ENCODE data around the gene PAX5. TPM values are rescaled to one million over a fixed set of nuclear protein-coding genes. Genes with fewer than 3 reads are reported as not detected.
"Not testable (repeated sequence)": the region's sequence is repeated elsewhere in the genome, so short reads cannot be mapped to it uniquely, and the experiment has no call there.

The PAX5 gene
- total RNA-seq, 2 donors from 2014 or later = 0.52 TPM; not detected in 1

- Histone ChIP-seq H3K4me1 (peaks cover 30% of the 10 kb centered on the region), H3K27me3 (no peaks in the 10 kb centered on the region), H3K36me3 (replicated peaks in 1 of 2; ENCODE audit: insufficient read depth in 1 of 2, low read depth in 2 of 2) (no peaks in the 10 kb centered on the region), H3K9me3 (no peaks in the 10 kb centered on the region), H3K27ac (peak overlapping the region; percentile 83 to 94 (median 90)), H3K4me3 (peak overlapping the region; percentile 69 to 92)
- TF ChIP-seq CTCF (IDR thresholded peaks at IDR 0.05) (peak in 1 of 7 experiments; percentile 6), POLR2A (IDR thresholded peaks at IDR 0.05) (peak; percentile 80 to 96 (median 95))
- DNase-seq = peak; percentile 94 to 96 (median 96)
- ATAC-seq = peak; percentile 98
- intact Hi-C loops (cut with DNase I) = no loop called here
- WGBS, 2 donors = 2 to 3% methylated on average over 42 to 63 of the region's 63 CpGs
Observed at GRCh38 chr9:37079370-37080164, 45.5 kb upstream of the PAX5 start.

- H3K9me3 ChIP-seq; H3K27me3 ChIP-seq; DNase-seq; H3K4me1 ChIP-seq; H3K4me3 ChIP-seq; H3K27ac ChIP-seq; H3K36me3 ChIP-seq (replicated peaks in 1 of 2; ENCODE audit: insufficient read depth in 1 of 2, low read depth in 2 of 2); intact Hi-C loops (cut with DNase I); ATAC-seq: not testable (repeated sequence)
- 59 to 80% methylated on average over 4 of the region's 4 CpGs for WGBS, 2 donors
Observed at GRCh38 chr9:37074790-37075189, 40.7 kb upstream of the PAX5 start.

GRCh38 chr9:37066139-37066725 is 32.2 kb upstream of the PAX5 start:
- intact Hi-C loops (cut with DNase I) = no loop called here
- 28 to 34% methylated on average over 3 of the region's 3 CpGs for WGBS, 2 donors

GRCh38 chr9:37062336-37062735 is 28.3 kb upstream of the PAX5 start:
- WGBS, 2 donors = 73 to 81% methylated on average over 4 of the region's 4 CpGs
- intact Hi-C loops (cut with DNase I) = no loop called here

More at GRCh38 chr9:37066139-37066725, 32.2 kb upstream of the PAX5 start:
- ATAC-seq = no peak
- Histone ChIP-seq H3K9me3 (no peaks in the 10 kb centered on the region), H3K27me3 (peaks cover 0 to 4% of the 10 kb centered on the region in 2 donors), H3K4me1 (no peaks in the 10 kb centered on the region), H3K36me3 (replicated peaks in 1 of 2; ENCODE audit: insufficient read depth in 1 of 2, low read depth in 2 of 2) (no peaks in the 10 kb centered on the region), H3K27ac (no peak overlapping the region), H3K4me3 (no peak overlapping the region)
- no peak for DNase-seq
- no peak for TF ChIP-seq POLR2A (IDR thresholded peaks at IDR 0.05)
- no peak for TF ChIP-seq CTCF (IDR thresholded peaks at IDR 0.05)

More at GRCh38 chr9:37062336-37062735, 28.3 kb upstream of the PAX5 start:
- DNase-seq (no peak), ATAC-seq (no peak)
- Histone ChIP-seq H3K4me3 (no peak overlapping the region), H3K9me3 (no peaks in the 10 kb centered on the region), H3K27me3 (no peaks in the 10 kb centered on the region), H3K27ac (no peak overlapping the region), H3K4me1 (no peaks in the 10 kb centered on the region), H3K36me3 (replicated peaks in 1 of 2; ENCODE audit: insufficient read depth in 1 of 2, low read depth in 2 of 2) (no peaks in the 10 kb centered on the region)
- TF ChIP-seq POLR2A (IDR thresholded peaks at IDR 0.05) (no peak), CTCF (IDR thresholded peaks at IDR 0.05) (no peak)
